ENCODE results near the gene KREMEN1. TPM values are rescaled to one million over a fixed set of nuclear protein-coding genes. Genes with fewer than 3 reads are reported as not detected.

The KREMEN1 gene
- polyA plus RNA-seq, 10 donors, result 59.9 to 97.7 (median 82.0) TPM

DNA sequence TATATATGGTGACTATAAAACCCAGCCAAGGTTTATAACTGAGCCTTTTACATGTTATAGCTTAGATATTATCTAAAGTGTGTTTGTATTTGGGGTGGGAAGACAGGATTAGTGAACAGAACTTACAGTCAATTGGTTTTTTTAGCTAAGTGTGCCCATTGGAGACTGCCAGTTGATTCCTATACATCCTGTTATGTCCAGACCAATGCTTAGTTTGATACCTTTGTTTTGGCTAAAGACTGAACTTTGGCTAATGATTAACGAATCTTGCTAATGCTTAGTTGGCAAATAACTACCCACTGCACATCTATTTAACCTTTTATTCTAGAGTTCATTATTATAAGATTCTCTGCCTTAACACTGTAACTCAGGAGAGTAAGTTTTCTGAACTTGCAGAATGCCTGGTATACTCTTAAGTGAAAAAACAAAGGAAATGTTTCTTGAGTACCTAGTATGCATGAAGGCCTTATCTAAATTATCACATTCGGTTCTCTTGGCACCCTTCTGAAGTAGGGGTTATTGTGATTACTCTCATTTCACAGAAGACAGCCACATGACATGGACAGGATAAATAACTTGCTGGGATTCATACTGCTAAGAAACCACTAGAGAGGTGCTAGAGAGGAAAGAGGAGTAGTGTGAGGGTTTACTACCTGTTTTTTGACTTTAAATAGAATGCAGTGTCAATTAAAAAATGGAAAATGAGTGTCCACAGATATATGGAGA, 54.0 kb downstream of the KREMEN1 start:
- DNase-seq, result no peak

GRCh38 chr22:29128891-29129807, 56.3 kb downstream of the KREMEN1 start:
- peak in 1 of 3 donors; percentile 46 for DNase-seq

DNA sequence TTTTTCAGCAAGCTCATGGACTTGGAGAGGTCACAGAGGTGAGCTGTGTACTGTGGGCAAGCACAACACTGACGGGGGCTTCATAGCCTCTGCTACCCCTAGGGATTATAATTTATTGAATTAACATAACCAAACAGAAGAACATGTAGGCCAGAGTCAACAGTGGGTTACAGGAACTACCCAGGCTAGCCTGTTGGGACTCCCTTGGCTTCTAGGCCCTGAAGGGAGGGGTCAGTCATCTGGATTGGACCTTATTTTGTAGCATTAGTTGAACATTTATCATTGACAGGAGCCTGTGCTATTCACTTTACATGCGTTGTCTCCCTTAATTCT, 56.9 kb downstream of the KREMEN1 start:
- no peak for DNase-seq

GRCh38 chr22:29130476-29130875, 57.6 kb downstream of the KREMEN1 start:
- DNase-seq, result no peak

DNA sequence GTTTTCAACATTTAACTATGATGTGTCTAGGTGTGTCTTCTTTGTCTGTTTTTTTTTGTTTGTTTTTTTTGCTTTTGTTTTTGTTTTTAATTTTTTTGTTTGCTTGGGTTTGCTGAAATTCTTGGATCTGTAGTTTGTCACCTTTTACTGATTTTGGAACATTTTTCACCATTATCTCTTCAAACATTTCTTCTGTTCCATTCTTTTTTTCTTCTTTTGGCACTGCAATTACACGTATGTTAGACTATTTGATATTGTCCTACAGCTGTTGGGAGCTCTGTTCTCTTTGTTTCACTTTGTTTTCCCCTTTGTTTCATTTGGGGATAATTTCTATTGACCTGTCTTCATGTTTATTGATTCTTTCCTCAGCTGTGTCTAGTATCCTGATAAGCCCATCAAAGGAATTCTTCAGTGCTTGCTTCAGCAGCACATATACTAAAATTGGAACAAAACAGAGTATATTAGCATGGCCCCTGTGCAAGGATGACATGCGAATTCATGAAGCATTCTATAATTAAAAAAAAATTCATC, 60.8 kb downstream of the KREMEN1 start:
- no peak for DNase-seq

DNA sequence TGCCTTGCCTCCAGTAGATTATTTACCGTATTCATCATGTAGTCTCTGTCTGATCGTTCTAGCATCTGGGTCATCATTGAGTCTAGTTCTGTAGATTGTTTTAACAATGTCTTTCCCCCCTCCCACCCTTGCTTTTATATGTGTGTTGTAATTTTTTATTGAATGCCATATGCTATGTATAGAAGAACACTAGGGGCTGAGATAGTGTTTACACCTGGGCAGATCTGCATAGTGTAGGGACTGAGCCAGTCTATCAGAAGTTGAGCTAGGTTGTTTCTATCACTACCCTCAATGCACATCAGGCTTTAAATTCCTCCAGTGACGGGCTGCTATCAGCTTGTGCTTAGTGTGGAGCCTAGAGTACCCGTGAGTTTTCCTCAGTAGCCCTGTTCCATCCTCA, 61.6 kb downstream of the KREMEN1 start:
- no peak for DNase-seq

- no peak for DNase-seq
Observed at GRCh38 chr22:29136782-29137700, 64.2 kb downstream of the KREMEN1 start.

DNA sequence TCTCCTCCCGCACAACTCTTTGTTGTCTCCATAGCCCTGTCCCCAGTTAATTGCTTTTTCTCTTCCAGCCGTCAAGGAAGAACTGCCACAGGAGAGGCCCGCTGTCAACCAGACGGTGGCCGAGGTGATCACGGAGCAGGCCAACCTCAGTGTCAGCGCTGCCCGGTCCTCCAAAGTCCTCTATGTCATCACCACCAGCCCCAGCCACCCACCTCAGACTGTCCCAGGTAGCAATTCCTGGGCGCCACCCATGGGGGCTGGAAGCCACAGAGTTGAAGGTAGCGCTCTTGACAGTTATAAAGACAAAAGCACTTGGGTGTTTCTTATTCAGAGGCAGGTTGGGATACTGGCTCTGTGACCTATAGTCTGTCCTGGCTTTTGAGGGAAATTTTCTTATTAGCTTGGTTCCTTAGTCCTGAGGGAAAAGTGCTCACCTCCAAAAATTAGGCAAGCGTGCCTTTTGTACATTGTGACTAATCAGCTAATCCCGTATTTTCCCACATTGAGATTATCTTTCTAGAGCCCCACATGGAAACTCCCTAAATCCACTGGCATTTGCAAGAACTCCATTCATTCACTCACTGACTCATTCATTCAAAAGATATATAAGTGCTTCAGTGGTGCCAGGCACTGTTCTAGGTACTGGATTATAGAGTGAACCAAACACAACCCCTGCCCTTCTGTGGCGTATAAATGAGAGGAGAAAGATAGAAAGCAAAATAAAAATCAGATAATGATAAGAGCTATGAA, 65.9 kb downstream of the KREMEN1 start:
- no peak for DNase-seq

GRCh38 chr22:29139965-29140782, 67.3 kb downstream of the KREMEN1 start:
- DNase-seq, result peak in 1 of 3 donors; percentile 29

DNA sequence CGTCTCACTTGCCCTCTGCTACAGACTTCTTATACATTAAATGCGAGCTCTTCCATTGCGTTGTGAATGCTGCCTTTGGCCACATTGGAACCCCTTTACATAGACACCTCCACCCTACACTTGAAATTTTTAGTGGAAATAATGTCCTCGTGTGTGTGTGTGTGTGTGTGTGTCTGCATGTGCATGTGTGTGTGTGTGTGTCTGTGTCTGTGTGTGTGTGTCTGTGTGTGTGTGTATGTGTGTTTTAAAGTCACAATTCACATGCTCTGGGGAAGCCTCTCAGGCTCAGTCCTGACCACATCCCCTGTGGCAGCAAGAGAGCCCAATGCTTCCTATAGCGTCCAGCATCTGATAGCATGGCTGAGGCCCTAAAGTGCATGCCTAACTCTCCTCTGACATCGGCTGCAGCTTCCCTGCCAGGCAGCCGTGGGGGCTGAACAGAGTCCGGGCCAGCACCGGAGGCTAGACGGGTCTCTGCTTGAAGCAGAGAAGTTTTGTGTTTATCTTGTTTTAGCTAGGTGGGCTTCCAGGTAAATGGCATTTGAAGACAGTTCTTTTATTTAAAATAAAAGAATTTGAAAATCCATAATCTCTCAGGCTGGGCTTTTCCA, 68.3 kb downstream of the KREMEN1 start:
- no peak for DNase-seq

GRCh38 chr22:29142116-29142515, 69.3 kb downstream of the KREMEN1 start:
- DNase-seq, result no peak

GRCh38 chr22:29143941-29144785, 71.3 kb downstream of the KREMEN1 start:
- peak; percentile 60 to 75 (median 75) for DNase-seq

DNA sequence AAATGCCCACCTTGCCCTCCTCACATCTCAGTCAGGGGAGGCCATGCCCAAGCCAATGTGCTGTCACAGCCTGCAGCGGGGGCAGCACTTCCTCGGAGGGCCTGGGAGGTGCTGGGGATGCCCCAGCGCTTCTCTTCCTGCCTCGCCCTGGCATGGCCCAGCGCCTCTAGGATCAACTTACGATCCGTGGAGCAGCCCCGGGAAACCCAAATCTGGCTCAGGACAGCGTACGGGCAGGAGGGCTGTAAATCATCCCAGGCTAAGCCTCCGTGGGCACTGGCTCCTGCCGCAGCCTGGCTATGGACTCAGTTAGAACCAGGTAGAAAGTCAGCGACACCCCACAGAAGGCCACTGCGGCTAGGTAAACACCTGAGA, 71.9 kb downstream of the KREMEN1 start:
- DNase-seq, result peak in 2 of 3 donors; percentile 28 to 46

DNA sequence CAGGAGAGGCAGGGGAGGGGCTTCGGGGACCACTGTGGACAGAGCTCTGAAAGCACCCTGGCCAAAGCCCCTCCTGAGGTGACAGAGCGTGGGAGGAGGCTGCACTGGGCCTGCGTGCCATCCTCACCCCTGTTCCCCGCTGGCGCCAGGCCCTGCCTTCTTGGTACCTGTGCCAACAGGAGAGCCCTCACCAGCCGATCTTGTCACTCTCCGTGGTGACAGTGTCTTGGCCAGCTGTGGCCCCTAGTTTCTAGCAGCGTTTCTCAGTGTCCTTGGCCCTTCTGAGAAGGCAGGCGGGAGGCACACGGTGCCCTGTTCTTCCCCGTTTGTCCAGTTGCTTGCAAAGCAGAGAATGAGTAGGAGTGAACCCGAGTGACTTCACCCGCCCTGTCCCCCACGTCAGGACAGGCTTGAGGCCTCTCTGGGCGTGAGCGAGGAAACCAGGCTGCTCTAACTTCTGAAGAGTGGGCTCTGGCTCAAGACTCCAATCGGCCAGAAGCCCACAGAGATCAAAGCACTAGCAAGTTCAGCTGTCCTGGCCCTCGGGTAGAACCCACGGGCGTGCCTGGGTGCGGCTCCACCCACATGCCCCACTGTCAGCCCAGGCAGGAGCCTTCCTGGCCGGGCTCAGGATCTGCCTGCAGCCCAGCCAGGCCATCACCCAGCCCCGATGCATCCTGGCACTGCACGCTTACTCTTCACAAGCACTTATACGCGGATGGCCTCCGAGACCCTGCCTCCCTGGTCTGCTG, 72.7 kb downstream of the KREMEN1 start:
- peak in 1 of 3 donors; percentile 23 for DNase-seq

GRCh38 chr22:29146091-29146560, 73.3 kb downstream of the KREMEN1 start:
- DNase-seq, result no peak

DNA sequence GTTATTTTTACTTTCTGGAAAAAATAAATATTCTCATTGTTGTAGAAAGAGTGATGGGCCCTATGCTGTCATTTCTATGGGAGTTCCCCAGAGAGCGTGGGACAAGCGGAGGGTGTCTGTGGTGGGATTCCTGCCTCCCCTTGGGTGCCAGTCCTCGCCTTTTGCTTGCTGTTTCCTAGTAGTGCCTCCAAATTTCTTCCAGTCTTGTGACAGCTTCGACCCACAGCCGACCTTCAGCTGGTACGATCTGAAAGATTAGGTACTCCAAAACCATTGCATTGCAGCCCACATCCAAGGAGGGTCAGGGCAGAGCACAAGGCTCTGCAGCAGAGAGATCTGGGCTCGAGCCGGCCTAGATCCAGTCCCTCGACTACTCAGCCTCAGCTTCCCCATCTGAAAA, 73.9 kb downstream of the KREMEN1 start:
- DNase-seq, result no peak

GRCh38 chr22:29147331-29147899, 74.6 kb downstream of the KREMEN1 start:
- DNase-seq, result no peak

Measured in muscle of back (tissue), 11 donors.